SK-N-SH treated with all-trans-retinoic acid at 6 μM for 48 hours (cell line): ENCODE measurements around the gene MAP3K7.

Experiments
- ATAC-seq: fragments of 200-7000 bp; cut with Tn5 transposase; 3 replicates; pipeline ENCODE4 v1.9.1; 2020; ENCODE audit warnings: mild to moderate bottlenecking, moderate library complexity
- ARNTL ChIP-seq: fragments of 450-650 bp; formaldehyde crosslinking; IDR thresholded peaks from 2 replicates; pipeline ENCODE4 v1.5.0; 2020; ENCODE audit warnings: low read depth, mild to moderate bottlenecking, moderate library complexity, borderline replicate concordance
- BACH2 ChIP-seq: fragments of 250-450 bp; sonication (Bioruptor Pico); IDR thresholded peaks from 2 replicates; pipeline ENCODE4 v1.9.0; 2021; ENCODE audit warnings: mild to moderate bottlenecking, borderline replicate concordance
- CSDC2 ChIP-seq: fragments of 250-450 bp; sonication (Bioruptor Pico); IDR thresholded peaks from 2 replicates; pipeline ENCODE4 v1.5.0; 2020; ENCODE audit warnings: mild to moderate bottlenecking, moderate library complexity
- ESRRG ChIP-seq: fragments of 250-450 bp; sonication (Bioruptor Pico); IDR thresholded peaks from 2 replicates; pipeline ENCODE4 v1.6.1; 2021; ENCODE audit warnings: mild to moderate bottlenecking
- GLIS3 ChIP-seq: fragments of 250-450 bp; sonication (Bioruptor Pico); IDR thresholded peaks from 2 replicates; pipeline ENCODE4 v1.5.0; 2020; ENCODE audit warnings: mild to moderate bottlenecking, moderate library complexity
- ISL1 ChIP-seq: fragments of 250-450 bp; sonication (Bioruptor Pico); IDR thresholded peaks from 2 replicates; pipeline ENCODE4 v2.1.2; 2022; ENCODE audit warnings: mild to moderate bottlenecking, moderate library complexity
- OSR1 ChIP-seq: fragments of 250-450 bp; sonication (Bioruptor Pico); IDR thresholded peaks from 2 replicates; pipeline ENCODE4 v1.8.0; 2022; ENCODE audit warnings: moderate library complexity, mild to moderate bottlenecking, inconsistent platforms
- PATZ1 ChIP-seq: fragments of 250-450 bp; sonication (Bioruptor Pico); IDR thresholded peaks from 2 replicates; pipeline ENCODE4 v1.8.0; 2020; ENCODE audit warnings: mild to moderate bottlenecking, moderate library complexity, borderline replicate concordance
- POU6F1 ChIP-seq: fragments of 250-450 bp; sonication (Bioruptor Pico); IDR thresholded peaks from 2 replicates; pipeline ENCODE4 v1.8.0; 2021; ENCODE audit warnings: low read depth, mild to moderate bottlenecking, moderate library complexity, borderline replicate concordance
- PPARA ChIP-seq: fragments of 250-450 bp; sonication (Bioruptor Pico); IDR thresholded peaks from 2 replicates; pipeline ENCODE4 v1.5.0; 2020; ENCODE audit warnings: mild to moderate bottlenecking, borderline replicate concordance
- RARB ChIP-seq: fragments of 250-450 bp; sonication (Bioruptor Pico); IDR thresholded peaks from 2 replicates; pipeline ENCODE4 v1.8.0; 2021; ENCODE audit warnings: mild to moderate bottlenecking, moderate library complexity
- SNAI2 ChIP-seq: fragments of 250-450 bp; sonication (Bioruptor Pico); IDR thresholded peaks from 2 replicates; pipeline ENCODE4 v1.5.0; 2020; ENCODE audit warnings: mild to moderate bottlenecking, moderate library complexity
- TCF4 ChIP-seq: fragments of 250-450 bp; sonication (Bioruptor Pico); IDR thresholded peaks from 2 replicates; pipeline ENCODE4 v1.8.0; 2021; ENCODE audit warnings: mild to moderate bottlenecking, moderate library complexity, borderline replicate concordance
- TOX ChIP-seq: fragments of 250-450 bp; sonication (Bioruptor Pico); IDR thresholded peaks from 2 replicates; pipeline ENCODE4 v1.8.0; 2021; ENCODE audit warnings: mild to moderate bottlenecking, moderate library complexity, borderline replicate concordance
- TSHZ2 ChIP-seq: fragments of 250-450 bp; sonication (Bioruptor Pico); IDR thresholded peaks from 2 replicates; pipeline ENCODE4 v1.5.0; 2020; ENCODE audit warnings: mild to moderate bottlenecking, moderate library complexity
- ZC3H10 ChIP-seq: fragments of 250-450 bp; sonication (Bioruptor Pico); IDR thresholded peaks from 2 replicates; pipeline ENCODE4 v1.5.1; 2021; ENCODE audit warnings: mild to moderate bottlenecking, moderate library complexity
- ZFP3 ChIP-seq: fragments of 250-450 bp; sonication (Bioruptor Pico); IDR thresholded peaks from 2 replicates; pipeline ENCODE4 v1.5.0; 2020; ENCODE audit warnings: mild to moderate bottlenecking, moderate library complexity
- ZFP30 ChIP-seq: fragments of 450-650 bp; formaldehyde crosslinking; IDR thresholded peaks from 2 replicates; pipeline ENCODE4 v1.5.0; 2022; ENCODE audit warnings: mild to moderate bottlenecking, moderate library complexity
- ZNF565 ChIP-seq: fragments of 450-650 bp; formaldehyde crosslinking; conservative IDR thresholded peaks from 2 replicates; pipeline ENCODE4 v1.5.0; 2020; ENCODE audit warnings: low read depth, mild to moderate bottlenecking, moderate library complexity
- ZNF70 ChIP-seq: fragments of 450-650 bp; formaldehyde crosslinking; IDR thresholded peaks from 2 replicates; pipeline ENCODE4 v1.5.0; 2020; ENCODE audit warnings: mild to moderate bottlenecking, moderate library complexity
- ZNF8 ChIP-seq: fragments of 450-650 bp; formaldehyde crosslinking; IDR thresholded peaks from 2 replicates; pipeline ENCODE4 v1.5.0; 2020; ENCODE audit warnings: mild to moderate bottlenecking, moderate library complexity
- TF ChIP-seq, protein P1 (sequence below): fragments of 250-450 bp; sonication (Bioruptor Pico); IDR thresholded peaks from 2 replicates; pipeline ENCODE4 v1.5.1; 2020; ENCODE audit warnings: low read depth, mild to moderate bottlenecking, moderate library complexity

The MAP3K7 gene

GRCh38 chr6:90521955-90522354 lies 64.9 kb downstream of the MAP3K7 start:
- no peak for TF ChIP-seq ZNF565 (CRISPR knock-in tag)
- no peak for TF ChIP-seq ESRRG (CRISPR knock-in tag)
- TF ChIP-seq SNAI2 (CRISPR knock-in tag): no peak
- TF ChIP-seq, protein P1, sequence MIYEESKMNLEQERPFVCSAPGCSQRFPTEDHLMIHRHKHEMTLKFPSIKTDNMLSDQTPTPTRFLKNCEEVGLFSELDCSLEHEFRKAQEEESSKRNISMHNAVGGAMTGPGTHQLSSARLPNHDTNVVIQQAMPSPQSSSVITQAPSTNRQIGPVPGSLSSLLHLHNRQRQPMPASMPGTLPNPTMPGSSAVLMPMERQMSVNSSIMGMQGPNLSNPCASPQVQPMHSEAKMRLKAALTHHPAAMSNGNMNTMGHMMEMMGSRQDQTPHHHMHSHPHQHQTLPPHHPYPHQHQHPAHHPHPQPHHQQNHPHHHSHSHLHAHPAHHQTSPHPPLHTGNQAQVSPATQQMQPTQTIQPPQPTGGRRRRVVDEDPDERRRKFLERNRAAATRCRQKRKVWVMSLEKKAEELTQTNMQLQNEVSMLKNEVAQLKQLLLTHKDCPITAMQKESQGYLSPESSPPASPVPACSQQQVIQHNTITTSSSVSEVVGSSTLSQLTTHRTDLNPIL (CRISPR knock-in tag): no peak
- ATAC-seq: no peak

DNA sequence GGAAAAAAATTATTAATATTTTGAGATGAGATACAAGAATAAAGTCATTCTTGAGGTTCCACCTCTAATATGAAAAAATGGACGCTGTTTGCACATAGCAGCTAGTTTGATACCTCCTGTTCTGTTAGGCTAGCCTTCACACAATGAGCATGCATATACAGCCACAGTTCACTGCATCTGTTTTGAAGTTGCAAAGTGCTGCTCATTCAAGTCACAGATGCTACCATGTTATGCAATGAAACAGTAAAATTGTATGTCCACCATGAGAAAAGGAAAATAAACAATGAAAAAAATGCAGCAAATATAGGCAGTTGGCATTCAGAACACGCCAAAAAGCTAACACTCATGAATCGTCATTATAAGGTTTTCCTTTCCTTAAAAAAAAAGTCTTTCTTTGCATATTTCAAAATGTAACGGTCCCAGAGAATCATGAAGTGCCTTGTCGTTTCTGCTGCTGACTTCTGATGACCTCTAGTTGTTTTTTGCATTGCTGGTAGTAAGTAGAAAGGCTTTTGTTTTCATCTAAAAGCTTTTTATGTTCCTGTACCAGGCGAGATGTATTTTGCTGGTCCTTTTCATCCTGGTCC lies 70.7 kb downstream of the MAP3K7 start:
- ATAC-seq: no peak
- TF ChIP-seq OSR1 (CRISPR knock-in tag): no peak
- TF ChIP-seq CSDC2 (CRISPR knock-in tag): no peak
- no peak for TF ChIP-seq PPARA
- no peak for TF ChIP-seq POU6F1 (CRISPR knock-in tag)
- TF ChIP-seq SNAI2 (CRISPR knock-in tag): no peak
- no peak for TF ChIP-seq ESRRG (CRISPR knock-in tag)
- no peak for TF ChIP-seq TOX
- no peak for TF ChIP-seq ZNF70 (CRISPR knock-in tag)
- TF ChIP-seq GLIS3 (CRISPR knock-in tag): no peak
- no peak for TF ChIP-seq PATZ1 (CRISPR knock-in tag)
- TF ChIP-seq TCF4: no peak
- no peak for TF ChIP-seq ZNF565 (CRISPR knock-in tag)
- TF ChIP-seq ZFP30: no peak

DNA sequence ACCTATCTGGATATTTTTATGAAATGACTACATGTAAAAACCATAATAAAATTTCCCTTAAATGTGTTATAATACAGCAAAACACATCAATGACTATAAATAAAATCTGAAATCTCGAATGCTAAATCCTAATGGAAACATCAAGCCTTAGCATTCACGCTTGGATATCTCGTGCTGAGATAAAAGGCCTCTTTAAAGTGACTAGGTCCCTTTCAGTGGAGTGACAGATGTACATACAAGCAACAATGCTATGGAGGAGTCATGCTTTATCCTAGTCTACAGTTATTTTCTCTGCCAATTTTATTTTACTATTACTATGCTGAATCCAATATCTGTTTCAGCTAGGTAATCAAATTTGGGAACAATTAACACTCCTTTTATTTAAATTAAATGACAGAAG lies 72.4 kb downstream of the MAP3K7 start:
- TF ChIP-seq BACH2 (CRISPR knock-in tag) (no peak), SNAI2 (CRISPR knock-in tag) (no peak), RARB (CRISPR knock-in tag) (no peak), ZNF8 (CRISPR knock-in tag) (no peak), ARNTL (CRISPR knock-in tag) (no peak), ISL1 (no peak), ZFP3 (no peak), TSHZ2 (CRISPR knock-in tag) (no peak), OSR1 (CRISPR knock-in tag) (no peak), ZC3H10 (CRISPR knock-in tag) (no peak), POU6F1 (CRISPR knock-in tag) (no peak), TCF4 (no peak), PPARA (no peak)
- no peak for ATAC-seq
